Measurements from ENCODE around the gene RAB31.

RAB31 gene

DNA sequence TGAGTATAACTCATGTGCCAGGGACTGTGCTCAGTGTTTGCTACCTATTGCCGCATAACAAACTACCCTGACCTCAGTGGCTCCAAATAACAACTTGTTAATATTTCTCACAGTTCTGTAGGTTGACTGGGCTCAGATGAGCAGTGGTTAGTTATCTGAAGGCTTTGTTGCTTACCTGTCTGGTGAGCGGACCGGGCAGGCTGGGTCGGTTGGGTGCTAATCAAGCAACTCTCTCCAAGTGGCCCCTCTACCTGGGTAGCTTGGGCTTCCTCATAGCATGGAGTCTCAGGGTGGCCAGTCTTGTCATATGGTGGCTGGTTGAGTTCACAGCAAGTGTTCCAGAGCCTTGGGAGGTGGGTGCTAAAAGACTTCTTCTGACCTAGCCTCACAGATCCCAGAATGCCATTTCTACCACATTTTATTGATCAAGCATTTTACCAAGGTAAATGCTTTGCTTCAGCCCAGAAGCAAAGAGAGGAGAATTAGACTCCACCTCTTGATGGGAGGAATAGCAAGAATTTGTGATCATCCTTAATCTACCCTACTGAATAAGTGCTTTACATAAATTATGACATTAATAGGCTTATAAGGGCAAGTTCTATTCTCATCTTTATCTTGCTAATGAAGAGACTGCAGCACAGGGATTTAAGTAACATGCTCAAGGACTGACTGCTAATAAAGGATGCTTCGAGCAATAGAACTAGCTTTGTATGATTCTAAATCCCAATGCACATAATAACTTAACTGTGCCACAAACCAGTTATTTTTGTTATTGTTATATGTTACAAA lies 16.9 kb downstream of the RAB31 start:
- peaks cover 7% of the 10 kb centered on the region for H3K36me3 ChIP-seq (ENCODE audit: insufficient read depth, low read length)
- H3K4me1 ChIP-seq (ENCODE audit: insufficient read depth, low read length), result no peaks in the 10 kb centered on the region
- H3K27me3 ChIP-seq (ENCODE audit: insufficient read depth, low read length), result no peaks in the 10 kb centered on the region
- H3K9me3 ChIP-seq (ENCODE audit: low read length), result peaks cover 8% of the 10 kb centered on the region
- no peak overlapping the region for H2AFZ ChIP-seq (ENCODE audit: low read depth, low read length)
- H3K4me3 ChIP-seq (ENCODE audit: low read length), result no peak overlapping the region

DNA sequence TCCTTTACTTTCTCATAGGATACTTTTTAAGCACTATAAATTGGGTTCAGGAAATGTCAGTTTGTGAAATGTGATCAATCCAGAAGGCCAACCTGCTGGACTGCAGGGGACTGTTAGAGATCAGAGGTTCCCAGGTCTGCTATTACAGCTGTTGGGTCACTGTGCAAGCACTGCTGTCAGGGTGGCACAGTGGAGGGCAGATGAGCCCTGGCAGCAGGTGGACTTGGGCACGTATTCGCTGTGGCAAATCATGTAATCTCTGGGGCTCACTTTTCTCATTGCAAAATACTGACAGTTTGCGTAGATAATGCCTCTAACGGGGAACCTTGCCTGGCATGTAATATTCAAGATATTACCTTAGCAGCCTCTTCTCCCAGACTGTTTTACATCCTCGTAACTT lies 18.1 kb downstream of the RAB31 start:
- H3K9me3 ChIP-seq (ENCODE audit: low read length), result peaks cover 6% of the 10 kb centered on the region
- H2AFZ ChIP-seq (ENCODE audit: low read depth, low read length), result no peak overlapping the region
- peaks cover 4% of the 10 kb centered on the region for H3K36me3 ChIP-seq (ENCODE audit: insufficient read depth, low read length)
- H3K4me3 ChIP-seq (ENCODE audit: low read length), result no peak overlapping the region
- no peaks in the 10 kb centered on the region for H3K4me1 ChIP-seq (ENCODE audit: insufficient read depth, low read length)
- H3K27me3 ChIP-seq (ENCODE audit: insufficient read depth, low read length), result no peaks in the 10 kb centered on the region

- Histone ChIP-seq H3K4me3 (ENCODE audit: low read length) (no peak overlapping the region), H2AFZ (ENCODE audit: low read depth, low read length) (no peak overlapping the region), H3K27me3 (ENCODE audit: insufficient read depth, low read length) (no peaks in the 10 kb centered on the region), H3K4me1 (ENCODE audit: insufficient read depth, low read length) (no peaks in the 10 kb centered on the region), H3K36me3 (ENCODE audit: insufficient read depth, low read length) (peaks cover 4% of the 10 kb centered on the region), H3K9me3 (ENCODE audit: low read length) (peaks cover 6% of the 10 kb centered on the region)
Measured at GRCh38 chr18:9726936-9727335, 18.8 kb downstream of the RAB31 start.

DNA sequence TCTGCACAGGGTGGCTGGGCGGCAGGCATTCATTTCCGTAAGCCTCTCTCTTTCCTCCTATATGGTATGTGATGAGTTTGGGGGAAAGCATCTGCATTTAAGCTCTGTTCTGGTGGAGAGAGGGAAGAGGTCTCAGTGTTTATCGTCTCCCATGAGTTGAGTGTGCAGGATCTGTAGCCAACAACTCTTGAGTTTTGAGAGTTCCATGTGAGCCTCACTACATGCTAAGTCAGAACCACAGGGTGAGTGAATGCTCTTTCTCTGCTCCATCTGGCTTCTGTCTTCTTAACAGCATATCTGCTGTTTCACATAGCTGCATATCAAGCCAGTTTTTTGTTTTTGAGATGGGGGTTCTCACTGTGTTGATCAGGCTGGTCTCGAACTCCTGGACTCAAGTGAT lies 22.7 kb downstream of the RAB31 start:
- Histone ChIP-seq H3K4me3 (ENCODE audit: low read length) (no peak overlapping the region), H3K36me3 (ENCODE audit: insufficient read depth, low read length) (no peaks in the 10 kb centered on the region), H3K4me1 (ENCODE audit: insufficient read depth, low read length) (peaks cover 2% of the 10 kb centered on the region), H2AFZ (ENCODE audit: low read depth, low read length) (no peak overlapping the region), H3K9me3 (ENCODE audit: low read length) (no peaks in the 10 kb centered on the region), H3K27me3 (ENCODE audit: insufficient read depth, low read length) (no peaks in the 10 kb centered on the region)

DNA sequence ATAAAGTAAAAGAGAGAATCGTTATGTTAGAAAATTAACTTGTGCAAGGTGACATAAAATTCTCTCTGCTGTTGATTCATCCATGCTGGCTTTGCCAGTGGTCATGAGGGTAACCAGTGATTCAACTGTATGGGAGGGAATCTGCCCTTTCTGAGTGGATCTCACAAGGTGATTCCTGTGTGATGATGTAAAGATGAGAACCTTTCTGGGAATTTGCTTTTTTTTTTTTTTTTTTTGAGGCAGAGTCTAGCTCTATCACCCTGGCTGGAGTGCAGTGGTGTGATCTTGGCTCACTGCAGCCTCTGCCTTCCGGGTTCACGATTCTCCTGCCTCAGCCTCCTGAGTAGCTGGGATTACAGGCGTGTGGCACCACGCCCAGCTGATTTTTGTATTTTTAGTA lies 23.3 kb downstream of the RAB31 start:
- Histone ChIP-seq H3K9me3 (ENCODE audit: low read length) (no peaks in the 10 kb centered on the region), H3K4me1 (ENCODE audit: insufficient read depth, low read length) (peaks cover 6% of the 10 kb centered on the region), H3K4me3 (ENCODE audit: low read length) (no peak overlapping the region), H3K36me3 (ENCODE audit: insufficient read depth, low read length) (no peaks in the 10 kb centered on the region), H3K27me3 (ENCODE audit: insufficient read depth, low read length) (no peaks in the 10 kb centered on the region), H2AFZ (ENCODE audit: low read depth, low read length) (no peak overlapping the region)

GRCh38 chr18:9732031-9732430 lies 23.9 kb downstream of the RAB31 start:
- H3K4me1 ChIP-seq (ENCODE audit: insufficient read depth, low read length), result peaks cover 13% of the 10 kb centered on the region
- H3K9me3 ChIP-seq (ENCODE audit: low read length), result no peaks in the 10 kb centered on the region
- H3K36me3 ChIP-seq (ENCODE audit: insufficient read depth, low read length), result no peaks in the 10 kb centered on the region
- H3K4me3 ChIP-seq (ENCODE audit: low read length), result no peak overlapping the region
- no peaks in the 10 kb centered on the region for H3K27me3 ChIP-seq (ENCODE audit: insufficient read depth, low read length)
- no peak overlapping the region for H2AFZ ChIP-seq (ENCODE audit: low read depth, low read length)

DNA sequence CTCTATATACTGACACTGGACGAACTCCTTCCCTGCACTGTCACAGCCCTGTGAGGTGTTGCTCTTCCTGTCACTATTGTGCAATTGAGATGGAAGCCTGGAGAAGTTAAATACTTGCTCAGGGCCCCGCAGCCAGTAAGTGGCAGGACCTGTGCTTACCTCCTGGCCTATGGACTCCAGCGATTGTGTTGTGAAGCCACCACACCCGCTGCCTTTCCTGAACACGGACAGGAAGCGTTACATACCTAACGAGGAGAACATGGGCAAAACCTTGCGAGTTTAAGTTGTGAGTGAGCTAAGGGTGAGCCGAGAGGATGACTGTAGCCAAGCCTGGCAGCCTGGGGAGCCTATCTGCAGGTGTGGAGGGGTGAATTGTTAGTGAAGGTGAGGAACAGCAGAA lies 26.1 kb downstream of the RAB31 start:
- Histone ChIP-seq H3K4me1 (ENCODE audit: insufficient read depth, low read length) (peaks cover 30% of the 10 kb centered on the region), H3K4me3 (ENCODE audit: low read length) (no peak overlapping the region), H3K36me3 (ENCODE audit: insufficient read depth, low read length) (no peaks in the 10 kb centered on the region), H3K9me3 (ENCODE audit: low read length) (no peaks in the 10 kb centered on the region), H2AFZ (ENCODE audit: low read depth, low read length) (no peak overlapping the region), H3K27me3 (ENCODE audit: insufficient read depth, low read length) (no peaks in the 10 kb centered on the region)

DNA sequence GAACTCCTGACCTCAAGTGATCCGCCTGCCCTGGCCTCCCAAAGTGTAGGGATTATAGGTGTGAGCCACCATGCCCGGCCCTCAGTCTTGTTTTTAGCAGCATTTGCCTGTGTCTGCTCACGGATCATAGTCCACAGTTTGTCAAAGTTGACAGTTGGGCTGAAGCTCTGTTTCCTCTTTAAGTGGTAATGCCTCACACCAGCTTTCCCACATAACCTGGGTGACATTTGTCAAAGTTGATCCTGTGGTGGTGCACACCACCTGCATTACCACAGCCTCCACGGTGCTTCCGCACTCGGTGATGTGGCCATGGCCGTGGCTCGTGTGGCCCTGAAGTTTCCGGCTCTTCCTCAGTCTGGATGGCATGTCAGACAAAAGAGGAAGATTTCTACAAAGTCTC lies 27.1 kb downstream of the RAB31 start:
- Histone ChIP-seq H3K36me3 (ENCODE audit: insufficient read depth, low read length) (no peaks in the 10 kb centered on the region), H3K27me3 (ENCODE audit: insufficient read depth, low read length) (no peaks in the 10 kb centered on the region), H3K4me3 (ENCODE audit: low read length) (no peak overlapping the region), H3K4me1 (ENCODE audit: insufficient read depth, low read length) (peaks cover 38% of the 10 kb centered on the region), H3K9me3 (ENCODE audit: low read length) (no peaks in the 10 kb centered on the region), H2AFZ (ENCODE audit: low read depth, low read length) (no peak overlapping the region)

- no peaks in the 10 kb centered on the region for H3K27me3 ChIP-seq (ENCODE audit: insufficient read depth, low read length)
- H3K9me3 ChIP-seq (ENCODE audit: low read length), result no peaks in the 10 kb centered on the region
- H3K4me1 ChIP-seq (ENCODE audit: insufficient read depth, low read length), result peaks cover 38% of the 10 kb centered on the region
- H2AFZ ChIP-seq (ENCODE audit: low read depth, low read length), result no peak overlapping the region
- H3K36me3 ChIP-seq (ENCODE audit: insufficient read depth, low read length), result no peaks in the 10 kb centered on the region
- no peak overlapping the region for H3K4me3 ChIP-seq (ENCODE audit: low read length)
Measured at GRCh38 chr18:9735879-9736278, 27.8 kb downstream of the RAB31 start.

GRCh38 chr18:9736286-9736835 lies 28.3 kb downstream of the RAB31 start:
- Histone ChIP-seq H3K4me3 (ENCODE audit: low read length) (no peak overlapping the region), H3K9me3 (ENCODE audit: low read length) (no peaks in the 10 kb centered on the region), H2AFZ (ENCODE audit: low read depth, low read length) (no peak overlapping the region), H3K36me3 (ENCODE audit: insufficient read depth, low read length) (no peaks in the 10 kb centered on the region), H3K27me3 (ENCODE audit: insufficient read depth, low read length) (no peaks in the 10 kb centered on the region), H3K4me1 (ENCODE audit: insufficient read depth, low read length) (peaks cover 39% of the 10 kb centered on the region)

- Histone ChIP-seq H3K9me3 (ENCODE audit: low read length) (no peaks in the 10 kb centered on the region), H3K4me3 (ENCODE audit: low read length) (no peak overlapping the region), H3K4me1 (ENCODE audit: insufficient read depth, low read length) (peaks cover 46% of the 10 kb centered on the region), H3K27me3 (ENCODE audit: insufficient read depth, low read length) (no peaks in the 10 kb centered on the region), H3K36me3 (ENCODE audit: insufficient read depth, low read length) (no peaks in the 10 kb centered on the region), H2AFZ (ENCODE audit: low read depth, low read length) (no peak overlapping the region)
Measured at GRCh38 chr18:9737006-9737405, 28.9 kb downstream of the RAB31 start.

DNA sequence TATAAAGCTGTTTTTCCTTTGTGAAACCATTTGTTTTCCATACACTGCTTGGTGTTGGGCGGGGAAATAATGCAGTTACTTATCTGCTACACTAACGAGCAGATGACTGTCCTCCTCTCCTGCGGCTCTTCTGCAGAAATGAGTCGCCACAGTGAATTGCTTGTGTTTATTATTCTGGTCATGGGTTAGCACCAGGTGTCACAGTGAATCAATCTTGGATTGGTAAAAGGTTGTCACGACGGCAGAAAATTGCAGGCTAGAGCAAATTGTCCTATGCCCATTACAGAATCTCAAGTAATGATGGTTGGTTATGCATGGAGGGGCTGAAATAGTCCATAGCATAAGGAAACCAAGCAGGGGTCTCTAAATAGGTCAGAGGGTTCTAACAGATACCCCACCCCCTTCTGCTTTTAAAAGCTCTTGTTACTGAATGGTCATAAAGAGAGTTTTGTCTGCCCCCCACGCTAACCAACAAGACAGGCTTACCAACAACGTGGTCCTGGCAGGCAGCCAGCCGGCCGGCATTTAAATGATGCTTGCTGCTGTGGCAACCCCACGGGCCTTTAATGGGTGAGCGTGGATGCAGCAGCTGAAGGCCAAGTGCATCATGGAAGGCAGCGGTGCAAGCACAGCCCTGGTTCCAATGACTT lies 29.5 kb downstream of the RAB31 start:
- H3K4me3 ChIP-seq (ENCODE audit: low read length), result no peak overlapping the region
- no peaks in the 10 kb centered on the region for H3K36me3 ChIP-seq (ENCODE audit: insufficient read depth, low read length)
- H3K27me3 ChIP-seq (ENCODE audit: insufficient read depth, low read length), result no peaks in the 10 kb centered on the region
- H3K9me3 ChIP-seq (ENCODE audit: low read length), result no peaks in the 10 kb centered on the region
- no peak overlapping the region for H2AFZ ChIP-seq (ENCODE audit: low read depth, low read length)
- H3K4me1 ChIP-seq (ENCODE audit: insufficient read depth, low read length), result peaks cover 51% of the 10 kb centered on the region

GRCh38 chr18:9738266-9738969 lies 30.3 kb downstream of the RAB31 start:
- H3K4me3 ChIP-seq (ENCODE audit: low read length), result no peak overlapping the region
- H2AFZ ChIP-seq (ENCODE audit: low read depth, low read length), result no peak overlapping the region
- H3K4me1 ChIP-seq (ENCODE audit: insufficient read depth, low read length), result peaks cover 59% of the 10 kb centered on the region
- no peaks in the 10 kb centered on the region for H3K9me3 ChIP-seq (ENCODE audit: low read length)
- no peaks in the 10 kb centered on the region for H3K27me3 ChIP-seq (ENCODE audit: insufficient read depth, low read length)
- H3K36me3 ChIP-seq (ENCODE audit: insufficient read depth, low read length), result no peaks in the 10 kb centered on the region
